ENCODE data around the gene P2RY6. TPM values are rescaled to one million over a fixed set of nuclear protein-coding genes. Genes with fewer than 3 reads are reported as not detected.
"Not testable (repeated sequence)": the region's sequence is repeated elsewhere in the genome, so short reads cannot be mapped to it uniquely, and the experiment has no call there.

Gene P2RY6
- total and polyA plus RNA-seq, 12 donors: 0.33 to 5.9 (median 3.9) TPM

- H3K9me3 ChIP-seq (replicated peaks in 1 of 3): no peaks in the 10 kb centered on the region
- TF ChIP-seq CTCF (IDR thresholded peaks at IDR 0.05) (no peak), POLR2A (IDR thresholded peaks at IDR 0.05) (no peak)
- WGBS, 4 donors: 72 to 86% (median 78%) methylated on average over 11 of the region's 11 CpGs
- no peaks in the 10 kb centered on the region for H3K27me3 ChIP-seq
- peak in 4 of 7 donors; percentile 10 to 38 (median 13) for DNase-seq
- no peak overlapping the region for H3K27ac ChIP-seq
- no peaks in the 10 kb centered on the region for H3K4me1 ChIP-seq (replicated peaks in 1 of 2)
- H3K4me3 ChIP-seq: no peak overlapping the region
- no peaks in the 10 kb centered on the region for H3K36me3 ChIP-seq (replicated peaks in 1 of 2)
- intact Hi-C loops (cut with DNase I): no loop called here
These were observed 42.7 kb upstream of the P2RY6 start for GRCh38 chr11:73229321-73229895.

DNA sequence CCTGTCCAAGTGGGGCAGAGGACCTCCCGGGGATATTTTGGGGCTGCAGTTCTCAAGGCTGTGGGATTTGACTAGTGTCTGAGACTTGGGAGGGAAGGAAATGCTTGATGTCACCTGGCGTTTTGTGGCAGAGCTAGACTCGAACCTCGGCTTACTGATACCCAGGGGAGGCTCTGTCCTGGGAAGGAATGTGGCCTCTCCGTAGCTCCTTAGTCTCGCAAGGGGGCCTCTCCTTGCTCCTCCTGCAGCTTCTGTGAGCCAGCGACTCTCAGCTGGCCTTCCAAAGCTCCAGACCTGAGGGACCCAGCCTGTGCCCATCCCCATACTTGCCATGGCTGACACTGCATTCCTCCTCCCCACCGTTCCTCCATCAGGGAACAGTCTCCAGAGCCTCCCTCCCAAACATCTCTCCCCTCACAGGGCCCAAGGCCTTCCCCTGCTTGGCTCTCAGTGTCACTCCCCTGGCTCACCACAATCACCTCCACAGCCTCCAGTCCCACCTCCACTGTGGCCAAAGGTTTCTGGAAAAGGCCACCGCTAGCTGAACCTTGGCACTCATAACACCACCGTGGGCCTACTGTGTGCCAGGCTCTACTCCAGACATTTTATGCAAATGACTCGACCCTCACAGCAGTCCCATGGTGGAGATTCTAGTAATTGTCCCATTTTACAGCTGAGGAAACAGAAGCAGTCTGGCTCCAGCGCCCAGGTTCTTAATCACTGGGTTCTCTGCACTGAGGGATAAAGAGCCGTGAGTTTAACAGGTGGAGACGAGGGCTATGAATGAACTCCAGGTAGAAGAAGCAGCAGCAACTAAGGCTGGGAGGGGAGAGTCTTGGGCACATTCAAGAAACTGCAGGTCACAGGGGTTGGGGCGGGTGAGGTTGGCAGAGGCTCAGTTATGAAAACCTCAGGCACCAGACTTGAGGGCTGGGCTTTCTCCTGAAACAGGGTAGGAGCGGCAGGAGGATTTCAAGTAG is 42.0 kb upstream of the P2RY6 start:
- WGBS, 4 donors: 83 to 87% (median 85%) methylated on average over 15 to 16 of the region's 16 CpGs
- no peak for TF ChIP-seq CTCF (IDR thresholded peaks at IDR 0.05)
- TF ChIP-seq POLR2A (IDR thresholded peaks at IDR 0.05): no peak
- no peak overlapping the region for H3K27ac ChIP-seq
- H3K4me3 ChIP-seq: no peak overlapping the region
- no peaks in the 10 kb centered on the region for H3K9me3 ChIP-seq (replicated peaks in 1 of 3)
- intact Hi-C loops (cut with DNase I): loop anchor here in 1 of 2 donors (5.0 kb wide), 1 partner anchor 38 kb away; no protein-coding TSS in a partner anchor
- H3K4me1 ChIP-seq (replicated peaks in 1 of 2): no peaks in the 10 kb centered on the region
- DNase-seq: peak in 4 of 7 donors; percentile 9 to 35 (median 12)
- no peaks in the 10 kb centered on the region for H3K27me3 ChIP-seq
- no peaks in the 10 kb centered on the region for H3K36me3 ChIP-seq (replicated peaks in 1 of 2)

- H3K4me1 ChIP-seq (replicated peaks in 1 of 2): no peaks in the 10 kb centered on the region
- H3K36me3 ChIP-seq (replicated peaks in 1 of 2): no peaks in the 10 kb centered on the region
- 91 to 98% (median 97%) methylated on average over 6 to 7 of the region's 7 CpGs for WGBS, 4 donors
- H3K27me3 ChIP-seq: no peaks in the 10 kb centered on the region
- TF ChIP-seq CTCF (IDR thresholded peaks at IDR 0.05): no peak
- no peak for TF ChIP-seq POLR2A (IDR thresholded peaks at IDR 0.05)
- no peak overlapping the region for H3K27ac ChIP-seq
- intact Hi-C loops (cut with DNase I): loop anchor here in 1 of 2 donors (5.0 kb wide), 1 partner anchor 39 kb away; no protein-coding TSS in a partner anchor
- DNase-seq: peak in 3 of 7 donors; percentile 9 to 38 (median 11)
- H3K9me3 ChIP-seq (replicated peaks in 1 of 3): no peaks in the 10 kb centered on the region
- H3K4me3 ChIP-seq: no peak overlapping the region
These were observed 41.2 kb upstream of the P2RY6 start for GRCh38 chr11:73230931-73231330.

DNA sequence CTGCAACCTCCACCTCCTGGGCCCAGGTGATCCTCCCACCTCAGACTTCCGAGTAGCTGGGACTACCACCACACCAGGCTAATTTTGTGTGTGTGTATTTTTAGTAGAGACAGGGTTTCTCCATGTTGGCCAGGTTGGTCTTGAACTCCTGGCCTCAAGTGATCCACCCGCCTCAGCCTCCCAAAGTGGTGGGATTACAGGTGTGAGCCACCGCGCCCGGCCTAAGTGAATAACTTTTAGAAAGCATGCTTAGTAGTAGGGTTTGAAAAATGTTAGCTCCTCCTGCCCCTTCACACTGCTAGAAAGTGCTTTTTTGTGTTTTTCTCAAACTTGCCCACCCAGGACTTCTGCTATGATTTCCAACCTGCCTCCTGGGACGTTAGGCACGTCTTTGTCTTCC is 39.7 kb upstream of the P2RY6 start:
- not testable (repeated sequence) for H3K4me3 ChIP-seq; H3K9me3 ChIP-seq (replicated peaks in 1 of 3); H3K27ac ChIP-seq; H3K27me3 ChIP-seq; H3K4me1 ChIP-seq (replicated peaks in 1 of 2); H3K36me3 ChIP-seq (replicated peaks in 1 of 2)
- DNase-seq: peak in 2 of 7 donors; percentile 3 to 28
- intact Hi-C loops (cut with DNase I): loop anchor here in 1 of 2 donors (5.0 kb wide), 1 partner anchor 40 kb away; no protein-coding TSS in a partner anchor
- 95 to 97% (median 97%) methylated on average over 6 to 7 of the region's 7 CpGs for WGBS, 4 donors
